ENCODE results near the gene DGKG. TPM values are rescaled to one million over a fixed set of nuclear protein-coding genes. Genes with fewer than 3 reads are reported as not detected.

Gene DGKG
- total RNA-seq, 1 experiment from 2014 or later: 45.2 TPM

DNA sequence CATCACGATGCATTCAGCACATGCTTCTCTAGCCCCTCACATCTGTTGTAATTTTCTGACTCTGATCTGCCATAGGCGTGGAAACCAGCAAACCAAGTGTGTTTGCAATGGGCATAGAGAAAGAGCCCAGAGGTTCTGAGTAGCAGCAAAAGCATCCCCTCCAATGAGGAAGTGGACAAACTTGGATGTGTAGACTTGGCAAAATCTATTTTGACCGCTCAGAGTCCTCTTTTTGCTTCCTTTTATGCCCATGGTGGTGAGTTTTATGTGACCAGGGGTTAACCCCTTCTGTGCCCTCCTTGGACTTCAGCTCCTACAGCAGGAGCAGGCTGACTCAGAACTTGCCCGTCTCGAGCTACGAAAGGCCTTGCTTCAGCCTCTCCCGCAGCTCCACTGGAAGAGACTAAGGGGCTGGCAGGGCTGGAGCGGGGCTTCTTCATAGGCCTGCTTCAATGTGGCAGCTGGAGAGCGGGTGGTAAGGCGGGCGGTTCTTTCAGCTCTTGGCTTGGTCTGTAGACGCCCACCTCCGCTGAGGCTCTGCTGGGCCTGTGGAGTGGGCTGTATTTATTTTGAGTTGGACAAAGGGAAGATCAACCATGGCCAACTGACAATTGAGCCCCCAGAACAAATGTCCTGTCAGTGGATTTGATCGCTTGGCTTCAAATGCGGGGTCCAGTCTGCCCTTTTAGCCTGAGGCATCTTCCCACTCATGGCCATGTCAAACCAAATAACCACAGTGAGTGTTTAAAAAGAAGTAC is 246.6 kb downstream of the DGKG start:
- no TSS peak for BruUV-seq (replicated peaks)
- Histone ChIP-seq H3K27me3 (replicated peaks; ENCODE audit: insufficient read depth, low read depth, low read length, poor library complexity) (no peaks in the 10 kb centered on the region), H3K27ac (ENCODE audit: low read depth, low read length, poor library complexity, severe bottlenecking) (no peak overlapping the region), H3K4me3 (ENCODE audit: low read depth, low read length, poor library complexity, severe bottlenecking) (no peak overlapping the region), H3K9me3 (ENCODE audit: low read depth, low read length, poor library complexity, severe bottlenecking) (no peaks in the 10 kb centered on the region), H3K36me3 (ENCODE audit: insufficient read depth, low read length, poor library complexity, severe bottlenecking) (no peaks in the 10 kb centered on the region), H3K4me1 (ENCODE audit: insufficient read depth, low read length, poor library complexity, severe bottlenecking) (peaks cover 1% of the 10 kb centered on the region)
- DNase-seq (ENCODE audit: low spot score): no peak
- ChIA-PET POLR2A (ENCODE audit: low non-redundant PET) (no interaction called here), CTCF (no interaction called here)
- intact Hi-C loops (cut with micrococcal nuclease; ENCODE audit: unreplicated experiment): no loop called here
- no peak for TF ChIP-seq EZH2 (IDR thresholded peaks at IDR 0.05; ENCODE audit: borderline replicate concordance, low read depth, low read length, poor library complexity, severe bottlenecking)
- TF ChIP-seq, protein P1, sequence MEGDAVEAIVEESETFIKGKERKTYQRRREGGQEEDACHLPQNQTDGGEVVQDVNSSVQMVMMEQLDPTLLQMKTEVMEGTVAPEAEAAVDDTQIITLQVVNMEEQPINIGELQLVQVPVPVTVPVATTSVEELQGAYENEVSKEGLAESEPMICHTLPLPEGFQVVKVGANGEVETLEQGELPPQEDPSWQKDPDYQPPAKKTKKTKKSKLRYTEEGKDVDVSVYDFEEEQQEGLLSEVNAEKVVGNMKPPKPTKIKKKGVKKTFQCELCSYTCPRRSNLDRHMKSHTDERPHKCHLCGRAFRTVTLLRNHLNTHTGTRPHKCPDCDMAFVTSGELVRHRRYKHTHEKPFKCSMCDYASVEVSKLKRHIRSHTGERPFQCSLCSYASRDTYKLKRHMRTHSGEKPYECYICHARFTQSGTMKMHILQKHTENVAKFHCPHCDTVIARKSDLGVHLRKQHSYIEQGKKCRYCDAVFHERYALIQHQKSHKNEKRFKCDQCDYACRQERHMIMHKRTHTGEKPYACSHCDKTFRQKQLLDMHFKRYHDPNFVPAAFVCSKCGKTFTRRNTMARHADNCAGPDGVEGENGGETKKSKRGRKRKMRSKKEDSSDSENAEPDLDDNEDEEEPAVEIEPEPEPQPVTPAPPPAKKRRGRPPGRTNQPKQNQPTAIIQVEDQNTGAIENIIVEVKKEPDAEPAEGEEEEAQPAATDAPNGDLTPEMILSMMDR (conservative IDR thresholded peaks at IDR 0.05; ENCODE audit: low read depth, low read length): no peak

DNA sequence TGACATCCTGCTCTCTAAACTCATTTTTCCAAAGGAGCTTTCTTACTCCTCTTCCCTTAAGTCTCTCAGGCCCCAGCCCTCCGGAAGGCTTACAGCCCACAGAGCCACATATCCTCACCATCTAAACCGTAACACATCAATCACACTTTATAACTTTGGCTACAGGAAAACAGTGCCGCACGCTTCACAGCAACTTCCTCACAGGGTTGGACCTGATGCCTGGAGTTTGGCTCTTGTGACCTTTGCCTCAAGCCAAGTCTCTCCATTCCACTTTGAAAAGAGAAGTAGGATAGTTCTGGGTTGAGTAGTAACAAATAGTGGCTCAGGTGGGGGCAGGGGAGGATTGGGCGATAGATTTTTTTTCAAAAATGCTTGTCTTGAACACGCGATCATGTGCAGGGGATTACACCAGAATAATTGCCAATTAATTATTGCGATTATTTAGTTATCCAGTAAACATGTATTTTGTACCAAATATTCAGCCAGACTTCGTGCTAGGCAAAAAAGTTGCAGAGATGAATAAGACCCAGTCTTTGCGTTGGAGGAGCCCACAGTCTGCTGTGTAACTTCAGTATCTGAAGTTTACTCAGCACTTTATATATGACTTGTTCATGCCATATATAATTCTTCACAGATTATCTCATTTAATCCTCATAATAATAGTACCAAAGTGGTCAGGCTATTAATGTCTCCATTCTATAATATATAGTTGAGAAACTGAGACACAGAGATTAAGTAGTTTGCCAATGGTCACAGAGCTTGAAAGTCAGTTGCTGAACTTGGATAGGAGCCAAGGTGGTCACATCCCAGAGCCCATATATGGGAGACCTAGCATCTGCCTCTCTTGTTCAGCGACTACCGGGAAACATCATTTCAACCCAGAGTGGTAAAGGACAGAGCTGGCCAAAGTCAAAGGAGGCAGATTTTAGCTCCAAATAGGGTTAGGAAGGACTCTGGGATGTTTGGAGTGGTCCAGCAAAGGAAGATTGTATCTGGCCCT is 250.8 kb downstream of the DGKG start:
- TF ChIP-seq EZH2 (IDR thresholded peaks at IDR 0.05; ENCODE audit: borderline replicate concordance, low read depth, low read length, poor library complexity, severe bottlenecking): no peak
- TF ChIP-seq, protein P1 (conservative IDR thresholded peaks at IDR 0.05; ENCODE audit: low read depth, low read length): no peak
- ChIA-PET CTCF (no interaction called here), POLR2A (ENCODE audit: low non-redundant PET) (interaction anchor here (0.5 to 0.7 kb wide), 2 partner anchors 178 to 502 kb away, joined by 3 to 10 read pairs; no protein-coding TSS in a partner anchor)
- no peak overlapping the region for H3K27ac ChIP-seq (ENCODE audit: low read depth, low read length, poor library complexity, severe bottlenecking)
- intact Hi-C loops (cut with micrococcal nuclease; ENCODE audit: unreplicated experiment): no loop called here
- no peaks in the 10 kb centered on the region for H3K9me3 ChIP-seq (ENCODE audit: low read depth, low read length, poor library complexity, severe bottlenecking)
- H3K36me3 ChIP-seq (ENCODE audit: insufficient read depth, low read length, poor library complexity, severe bottlenecking): no peaks in the 10 kb centered on the region
- H3K27me3 ChIP-seq (replicated peaks; ENCODE audit: insufficient read depth, low read depth, low read length, poor library complexity): no peaks in the 10 kb centered on the region
- peaks cover 17% of the 10 kb centered on the region for H3K4me1 ChIP-seq (ENCODE audit: insufficient read depth, low read length, poor library complexity, severe bottlenecking)
- no peak overlapping the region for H3K4me3 ChIP-seq (ENCODE audit: low read depth, low read length, poor library complexity, severe bottlenecking)
- no TSS peak for BruUV-seq (replicated peaks)
- DNase-seq (ENCODE audit: low spot score): no peak

Data from A673 (cell line).